Liver (tissue), 9 donors: ENCODE results near the gene NOP9. TPM values are rescaled to one million over a fixed set of nuclear protein-coding genes. Genes with fewer than 3 reads are reported as not detected.

Experiments
- DNase-seq: peaks from one replicate; pipeline ENCODE4 v3.0.0-alpha.2; 2017; ENCODE audit warnings: low spot score
- H3K27ac ChIP-seq, 2 donors: one replicate each; pipeline ENCODE4 v1.7.0; 2013; ENCODE audit warnings: inconsistent platforms in 2 of 2, low read length in 2 of 2, control low read depth in 1 of 2, low read depth in 1 of 2, mild to moderate bottlenecking in 1 of 2
- H3K27me3 ChIP-seq, 4 donors: one replicate each; pipeline versions ENCODE4 v1.6.1 to v1.7.0; 2013; ENCODE audit warnings: low read length in 3 of 4, inconsistent platforms in 1 of 4, mild to moderate bottlenecking in 1 of 4, moderate library complexity in 1 of 4; ENCODE audit not compliant: control insufficient read depth in 4 of 4, insufficient read depth in 4 of 4
- H3K36me3 ChIP-seq, 4 donors: one replicate each; pipeline versions ENCODE4 v1.6.1 to v1.7.0; 2013; ENCODE audit warnings: low read length in 3 of 4, mild to moderate bottlenecking in 3 of 4, low read depth in 1 of 4, moderate library complexity in 1 of 4; ENCODE audit not compliant: control insufficient read depth in 4 of 4, insufficient read depth in 3 of 4
- H3K4me1 ChIP-seq, 4 donors: one replicate each; pipeline versions ENCODE4 v1.6.1 to v1.7.0; 2013; ENCODE audit warnings: low read length in 3 of 4, mild to moderate bottlenecking in 3 of 4, moderate library complexity in 1 of 4; ENCODE audit not compliant: control insufficient read depth in 4 of 4, insufficient read depth in 4 of 4
- H3K4me3 ChIP-seq, 3 donors: one replicate each; pipeline versions ENCODE4 v1.6.1 to v1.7.0; 2013; ENCODE audit warnings: low read length in 3 of 3, control low read depth in 1 of 3, low read depth in 1 of 3, mild to moderate bottlenecking in 1 of 3
- H3K9ac ChIP-seq, 2 donors: one replicate each; pipeline ENCODE4 v1.7.0; 2013; ENCODE audit warnings: low read length in 2 of 2, mild to moderate bottlenecking in 2 of 2, moderate library complexity in 2 of 2, control low read depth in 1 of 2, low read depth in 1 of 2
- H3K9me3 ChIP-seq, 4 donors: one replicate each; pipeline versions ENCODE4 v1.6.1 to v1.7.0; 2013; ENCODE audit warnings: low read length in 3 of 4; ENCODE audit not compliant: control insufficient read depth in 4 of 4
- EGR1 ChIP-seq, 2 donors: IDR thresholded peaks; 2 replicates each; pipeline ENCODE4 v1.6.1; 2016 to 2018; ENCODE audit warnings: antibody characterized with exemption in 2 of 2, low read depth in 2 of 2
- FOXA2 ChIP-seq: IDR thresholded peaks from 2 replicates; pipeline ENCODE4 v1.6.1; 2016; ENCODE audit warnings: antibody characterized with exemption
- GABPA ChIP-seq, 2 donors: IDR thresholded peaks in 1 of 2; conservative IDR thresholded peaks in 1 of 2; 2 replicates each; pipeline ENCODE4 v1.6.1; 2016; ENCODE audit warnings: antibody characterized with exemption in 2 of 2, mild to moderate bottlenecking in 1 of 2, moderate library complexity in 1 of 2
- HNF4A ChIP-seq, 2 donors: conservative IDR thresholded peaks; 2 replicates each; pipeline ENCODE4 v1.6.1; 2016; ENCODE audit warnings: antibody characterized with exemption in 2 of 2, mild to moderate bottlenecking in 2 of 2
- HNF4G ChIP-seq: IDR thresholded peaks from 2 replicates; pipeline ENCODE4 v1.6.1; 2016; ENCODE audit warnings: antibody characterized with exemption
- JUND ChIP-seq, 2 donors: IDR thresholded peaks; 2 replicates each; pipeline ENCODE4 v1.6.1; 2016; ENCODE audit warnings: antibody characterized with exemption in 2 of 2
- NR2F2 ChIP-seq: IDR thresholded peaks from 2 replicates; pipeline ENCODE4 v1.6.1; 2016; ENCODE audit warnings: antibody characterized with exemption
- RAD21 ChIP-seq, 2 donors: IDR thresholded peaks; 2 replicates each; pipeline ENCODE4 v1.6.1; 2016; ENCODE audit warnings: antibody characterized with exemption in 2 of 2, mild to moderate bottlenecking in 2 of 2
- RXRA ChIP-seq, 2 donors: IDR thresholded peaks; 2 replicates each; pipeline ENCODE4 v1.6.1; 2017 to 2018; ENCODE audit warnings: antibody characterized with exemption in 2 of 2, mild to moderate bottlenecking in 1 of 2
- SP1 ChIP-seq: IDR thresholded peaks from 2 replicates; pipeline ENCODE4 v1.6.1; 2018; ENCODE audit warnings: antibody characterized with exemption, mild to moderate bottlenecking
- YY1 ChIP-seq: IDR thresholded peaks from 2 replicates; pipeline ENCODE4 v1.6.1; 2016; ENCODE audit warnings: antibody characterized with exemption, mild to moderate bottlenecking
- WGBS: extraction: QIAGEN DNeasy Blood & Tissue Kit; methylation state at CpG from one replicate; pipeline ENCODE4 v1.1.7; 2013; 5-methylcytosine and 5-hydroxymethylcytosine counted together
- polyA plus RNA-seq, 2 donors: library from polyadenylated mRNA; stranded (reverse) in 1 of 2; unstranded in 1 of 2; fragments of 200-250 nt in 1 of 2; fragments of >200 nt in 1 of 2; fragmentation: Nextera tagmentation in 1 of 2; extraction: Ambion mirVana in 1 of 2; gene quantifications; one replicate each; pipeline versions ENCODE4 v1.2.1 to v1.2.3, GENCODE V29; 2013 to 2015
- total RNA-seq, 2 donors: library from RNA; depleted of rRNA; stranded (reverse); fragments of >200 nt; gene quantifications; one replicate each; pipeline ENCODE4 v1.2.3, GENCODE V29; 2014
- TF ChIP-seq, protein P1 (sequence below): IDR thresholded peaks from 2 replicates; pipeline ENCODE4 v1.6.1; 2016; ENCODE audit warnings: antibody characterized with exemption, mild to moderate bottlenecking
- TF ChIP-seq, protein P2 (sequence below): IDR thresholded peaks from 2 replicates; pipeline ENCODE4 v1.6.1; 2016; ENCODE audit warnings: antibody characterized with exemption
- TF ChIP-seq, protein P3 (sequence below): IDR thresholded peaks from 2 replicates; pipeline ENCODE4 v1.6.1; 2016; ENCODE audit warnings: antibody characterized with exemption
- donor health status: healthy.
- donor health status: healthy.
- donor health status: healthy.
- donor health status: healthy.
- donor health status: healthy.

The NOP9 gene
- total and polyA plus RNA-seq, 4 donors = 3.8 to 18.2 (median 9.7) TPM

DNA sequence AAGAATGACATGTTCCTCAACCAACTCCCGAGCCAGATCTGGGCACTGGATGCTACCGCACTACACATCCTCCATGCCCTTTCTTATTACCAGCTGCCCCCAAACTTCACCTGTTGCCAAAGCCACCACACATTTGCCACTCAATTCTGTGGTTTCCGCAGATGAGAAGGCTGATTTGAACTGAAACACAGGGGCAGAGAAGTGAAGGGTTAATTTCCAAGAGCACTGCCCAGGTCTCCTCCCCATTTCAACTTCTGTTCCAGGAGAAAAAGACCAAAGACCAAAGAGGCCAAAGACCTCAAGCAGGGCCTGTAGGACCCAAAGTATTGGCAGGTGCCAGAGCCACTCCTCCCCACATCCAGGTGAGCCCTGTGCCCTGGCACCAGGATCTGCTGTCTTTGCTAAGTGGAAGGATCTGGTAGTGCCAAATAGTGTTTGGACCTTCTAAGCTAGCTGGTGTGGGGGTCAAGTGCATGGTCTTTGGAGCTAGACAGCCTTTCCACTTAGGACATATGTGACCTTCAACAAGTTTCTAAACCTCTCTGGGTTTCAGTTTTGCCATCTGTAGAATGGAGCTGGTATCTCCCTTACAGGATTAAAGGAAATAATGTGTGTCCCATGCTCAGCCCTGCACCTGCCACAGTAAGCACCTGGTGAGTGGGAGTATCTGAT, 8.1 kb upstream of the NOP9 start:
- no peaks in the 10 kb centered on the region for H3K9me3 ChIP-seq
- H3K4me3 ChIP-seq = no peak overlapping the region
- TF ChIP-seq, protein P1, sequence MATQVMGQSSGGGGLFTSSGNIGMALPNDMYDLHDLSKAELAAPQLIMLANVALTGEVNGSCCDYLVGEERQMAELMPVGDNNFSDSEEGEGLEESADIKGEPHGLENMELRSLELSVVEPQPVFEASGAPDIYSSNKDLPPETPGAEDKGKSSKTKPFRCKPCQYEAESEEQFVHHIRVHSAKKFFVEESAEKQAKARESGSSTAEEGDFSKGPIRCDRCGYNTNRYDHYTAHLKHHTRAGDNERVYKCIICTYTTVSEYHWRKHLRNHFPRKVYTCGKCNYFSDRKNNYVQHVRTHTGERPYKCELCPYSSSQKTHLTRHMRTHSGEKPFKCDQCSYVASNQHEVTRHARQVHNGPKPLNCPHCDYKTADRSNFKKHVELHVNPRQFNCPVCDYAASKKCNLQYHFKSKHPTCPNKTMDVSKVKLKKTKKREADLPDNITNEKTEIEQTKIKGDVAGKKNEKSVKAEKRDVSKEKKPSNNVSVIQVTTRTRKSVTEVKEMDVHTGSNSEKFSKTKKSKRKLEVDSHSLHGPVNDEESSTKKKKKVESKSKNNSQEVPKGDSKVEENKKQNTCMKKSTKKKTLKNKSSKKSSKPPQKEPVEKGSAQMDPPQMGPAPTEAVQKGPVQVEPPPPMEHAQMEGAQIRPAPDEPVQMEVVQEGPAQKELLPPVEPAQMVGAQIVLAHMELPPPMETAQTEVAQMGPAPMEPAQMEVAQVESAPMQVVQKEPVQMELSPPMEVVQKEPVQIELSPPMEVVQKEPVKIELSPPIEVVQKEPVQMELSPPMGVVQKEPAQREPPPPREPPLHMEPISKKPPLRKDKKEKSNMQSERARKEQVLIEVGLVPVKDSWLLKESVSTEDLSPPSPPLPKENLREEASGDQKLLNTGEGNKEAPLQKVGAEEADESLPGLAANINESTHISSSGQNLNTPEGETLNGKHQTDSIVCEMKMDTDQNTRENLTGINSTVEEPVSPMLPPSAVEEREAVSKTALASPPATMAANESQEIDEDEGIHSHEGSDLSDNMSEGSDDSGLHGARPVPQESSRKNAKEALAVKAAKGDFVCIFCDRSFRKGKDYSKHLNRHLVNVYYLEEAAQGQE = no peak
- TF ChIP-seq HNF4A (conservative IDR thresholded peaks at IDR 0.05) (peak; percentile 70 to 74), EGR1 (IDR thresholded peaks at IDR 0.05; ENCODE audit: low read depth in 2 of 2) (no peak), SP1 (peak; percentile 63), HNF4G (peak; percentile 34), GABPA (IDR thresholded peaks at IDR 0.05 in 1 of 2, conservative IDR thresholded peaks at IDR 0.05 in 1 of 2) (no peak), RXRA (IDR thresholded peaks at IDR 0.05) (peak; percentile 68 to 74)
- TF ChIP-seq, protein P2, sequence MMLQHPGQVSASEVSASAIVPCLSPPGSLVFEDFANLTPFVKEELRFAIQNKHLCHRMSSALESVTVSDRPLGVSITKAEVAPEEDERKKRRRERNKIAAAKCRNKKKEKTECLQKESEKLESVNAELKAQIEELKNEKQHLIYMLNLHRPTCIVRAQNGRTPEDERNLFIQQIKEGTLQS = no peak
- DNase-seq = no peak
- peaks cover 2 to 41% (median 40%) of the 10 kb centered on the region in 4 donors for H3K4me1 ChIP-seq
- H3K36me3 ChIP-seq = peaks cover 5 to 39% (median 25%) of the 10 kb centered on the region in 4 donors
- no peak overlapping the region for H3K27ac ChIP-seq
- H3K27me3 ChIP-seq = no peaks in the 10 kb centered on the region
- WGBS = 54% methylated on average over 3 of the region's 3 CpGs
- H3K9ac ChIP-seq = no peak overlapping the region

DNA sequence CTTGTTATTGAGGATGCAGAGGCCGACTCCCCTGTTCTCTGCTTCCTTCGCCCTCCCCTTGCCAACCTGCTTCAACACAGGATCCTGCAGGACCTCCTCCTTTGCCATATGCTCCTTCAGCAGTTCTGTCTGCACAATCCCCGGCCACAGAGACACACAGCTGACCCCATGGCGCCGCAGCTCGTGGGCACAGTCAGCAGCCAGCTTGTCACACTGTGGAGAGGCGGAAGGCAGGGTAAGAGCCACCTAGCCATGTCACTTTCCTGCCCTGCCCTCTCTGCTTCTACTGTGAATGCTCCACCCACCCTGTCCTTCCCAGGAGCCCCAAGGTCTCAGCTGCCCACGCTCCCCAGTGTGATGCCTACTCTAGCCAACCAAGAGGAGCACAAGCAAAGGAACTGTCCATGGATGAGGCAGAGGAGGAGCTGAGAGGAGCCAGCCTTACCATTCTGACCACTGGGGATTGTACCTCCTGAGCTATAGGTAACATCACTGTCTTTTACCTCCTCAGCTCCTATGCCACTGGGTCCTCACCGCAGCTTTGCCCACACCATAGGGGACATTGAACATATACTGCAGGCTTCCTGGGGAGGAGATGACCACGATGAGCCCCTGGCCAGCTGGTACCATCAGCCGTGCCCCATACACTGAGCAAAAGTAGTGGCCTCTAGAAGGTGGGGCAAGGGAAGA, 7.4 kb upstream of the NOP9 start:
- TF ChIP-seq JUND (IDR thresholded peaks at IDR 0.05) (no peak), RAD21 (IDR thresholded peaks at IDR 0.05) (no peak), GABPA (IDR thresholded peaks at IDR 0.05 in 1 of 2, conservative IDR thresholded peaks at IDR 0.05 in 1 of 2) (no peak), FOXA2 (no peak), NR2F2 (no peak)
- 85% methylated on average over 11 of the region's 11 CpGs for WGBS

DNA sequence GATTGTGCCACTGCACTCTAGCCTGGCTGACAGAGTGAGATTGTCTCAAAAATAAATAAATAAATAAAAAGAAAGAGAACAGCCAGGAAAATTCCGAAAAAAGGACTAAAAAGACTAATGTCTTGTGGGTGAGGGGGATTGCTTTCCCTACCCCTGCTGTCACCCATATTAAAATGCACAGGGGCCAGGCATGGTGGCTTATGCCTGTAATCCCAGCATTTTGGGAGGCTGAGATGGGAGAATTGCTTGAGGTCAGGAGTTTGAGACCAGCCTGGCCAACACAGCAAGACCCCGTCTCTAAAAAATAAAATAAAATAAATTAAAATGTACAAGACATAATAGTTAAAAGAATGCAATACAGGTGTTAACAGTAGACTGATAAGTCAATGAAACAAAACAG, 6.1 kb upstream of the NOP9 start:
- no peak overlapping the region for H3K9ac ChIP-seq
- H3K4me3 ChIP-seq = no peak overlapping the region
- DNase-seq = no peak
- H3K27ac ChIP-seq = no peak overlapping the region
- WGBS = 88% methylated on average over 2 of the region's 2 CpGs
- no peaks in the 10 kb centered on the region for H3K27me3 ChIP-seq
- peaks cover 5 to 39% (median 25%) of the 10 kb centered on the region in 4 donors for H3K36me3 ChIP-seq
- peaks cover 2 to 60% (median 56%) of the 10 kb centered on the region in 4 donors for H3K4me1 ChIP-seq
- no peaks in the 10 kb centered on the region for H3K9me3 ChIP-seq
- TF ChIP-seq EGR1 (IDR thresholded peaks at IDR 0.05; ENCODE audit: low read depth in 2 of 2) (no peak), HNF4A (conservative IDR thresholded peaks at IDR 0.05) (no peak), YY1 (no peak), FOXA2 (no peak), RXRA (IDR thresholded peaks at IDR 0.05) (no peak), GABPA (IDR thresholded peaks at IDR 0.05 in 1 of 2, conservative IDR thresholded peaks at IDR 0.05 in 1 of 2) (no peak), HNF4G (no peak), SP1 (no peak)
- TF ChIP-seq, protein P3, sequence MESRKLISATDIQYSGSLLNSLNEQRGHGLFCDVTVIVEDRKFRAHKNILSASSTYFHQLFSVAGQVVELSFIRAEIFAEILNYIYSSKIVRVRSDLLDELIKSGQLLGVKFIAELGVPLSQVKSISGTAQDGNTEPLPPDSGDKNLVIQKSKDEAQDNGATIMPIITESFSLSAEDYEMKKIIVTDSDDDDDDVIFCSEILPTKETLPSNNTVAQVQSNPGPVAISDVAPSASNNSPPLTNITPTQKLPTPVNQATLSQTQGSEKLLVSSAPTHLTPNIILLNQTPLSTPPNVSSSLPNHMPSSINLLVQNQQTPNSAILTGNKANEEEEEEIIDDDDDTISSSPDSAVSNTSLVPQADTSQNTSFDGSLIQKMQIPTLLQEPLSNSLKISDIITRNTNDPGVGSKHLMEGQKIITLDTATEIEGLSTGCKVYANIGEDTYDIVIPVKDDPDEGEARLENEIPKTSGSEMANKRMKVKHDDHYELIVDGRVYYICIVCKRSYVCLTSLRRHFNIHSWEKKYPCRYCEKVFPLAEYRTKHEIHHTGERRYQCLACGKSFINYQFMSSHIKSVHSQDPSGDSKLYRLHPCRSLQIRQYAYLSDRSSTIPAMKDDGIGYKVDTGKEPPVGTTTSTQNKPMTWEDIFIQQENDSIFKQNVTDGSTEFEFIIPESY = no peak
- TF ChIP-seq, protein P1 = no peak

More for the DNA sequence above, 7.4 kb upstream of the NOP9 start:
- Histone ChIP-seq H3K27ac (no peak overlapping the region), H3K9ac (no peak overlapping the region), H3K4me3 (no peak overlapping the region), H3K4me1 (peaks cover 2 to 48% (median 47%) of the 10 kb centered on the region in 4 donors), H3K9me3 (no peaks in the 10 kb centered on the region), H3K27me3 (no peaks in the 10 kb centered on the region), H3K36me3 (peaks cover 5 to 39% (median 25%) of the 10 kb centered on the region in 4 donors)
- no peak for DNase-seq
